ENCODE results near the gene PCSK4. TPM values are rescaled to one million over a fixed set of nuclear protein-coding genes. Genes with fewer than 3 reads are reported as not detected.
"Not testable (repeated sequence)": the region's sequence is repeated elsewhere in the genome, so short reads cannot be mapped to it uniquely, and the experiment has no call there.

Gene PCSK4
- total RNA-seq, 1 donor from 2014 or later, result 0.96 TPM

DNA sequence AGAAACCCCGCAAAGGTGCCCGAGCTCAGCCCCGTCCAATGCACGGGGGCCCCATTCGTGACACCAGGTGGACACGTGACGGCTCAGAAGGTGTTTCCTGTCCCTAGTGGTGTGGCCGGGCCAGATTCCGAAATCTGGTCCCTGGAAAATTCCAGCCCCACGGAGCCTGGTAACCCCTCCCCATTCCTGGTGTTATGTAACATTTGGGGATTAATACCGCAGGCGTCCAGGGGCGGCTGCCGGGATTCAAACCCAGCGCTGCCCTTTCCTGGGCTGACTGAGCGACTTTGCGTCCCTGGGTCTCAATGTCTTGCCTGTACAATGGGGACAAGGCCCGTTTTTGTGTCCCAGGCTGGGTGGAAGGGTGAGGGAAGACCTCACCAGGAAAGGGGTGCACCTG is 32.7 kb upstream of the PCSK4 start:
- no peak for DNase-seq (ENCODE audit: low spot score)

DNA sequence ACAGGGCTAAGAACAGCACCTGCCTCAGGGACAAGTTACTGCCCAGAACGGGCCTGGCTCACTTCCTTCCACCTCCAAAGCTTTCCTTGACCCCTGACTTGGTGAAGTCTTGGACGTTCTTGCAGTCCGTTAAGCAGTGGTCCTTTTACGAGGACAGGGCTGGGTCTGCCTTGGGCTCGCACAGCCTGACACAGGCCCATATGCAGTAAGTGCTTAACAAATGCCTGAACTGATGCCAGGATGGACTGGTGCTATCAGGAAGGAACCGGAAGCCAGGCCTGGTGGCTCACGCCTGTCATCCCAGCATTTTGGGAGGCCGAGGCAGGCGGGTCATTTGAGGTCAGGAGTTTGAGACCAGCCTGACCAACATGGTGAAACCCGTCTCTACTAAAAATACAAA is 31.9 kb upstream of the PCSK4 start:
- no peak for DNase-seq (ENCODE audit: low spot score)

DNA sequence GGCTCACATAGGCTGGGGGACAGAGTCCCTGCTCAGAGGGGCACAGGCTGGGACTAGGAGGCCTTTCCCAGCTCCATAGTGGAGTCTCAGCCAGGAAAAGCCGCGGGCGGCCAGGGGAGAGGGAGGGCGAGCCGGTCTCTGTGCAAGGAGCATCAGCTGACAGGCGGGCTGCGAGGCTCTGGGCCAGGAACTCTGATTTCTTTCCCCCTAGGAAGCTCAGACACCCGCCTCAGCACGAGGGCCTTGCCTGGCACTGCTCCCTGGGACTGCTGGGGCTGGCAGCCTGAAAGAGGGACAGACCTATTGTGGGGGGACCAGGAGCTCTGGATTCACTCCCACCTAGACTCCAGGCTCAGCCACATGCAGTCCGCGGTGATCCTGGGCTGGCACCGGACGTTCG is 31.5 kb upstream of the PCSK4 start:
- DNase-seq (ENCODE audit: low spot score), result no peak

DNA sequence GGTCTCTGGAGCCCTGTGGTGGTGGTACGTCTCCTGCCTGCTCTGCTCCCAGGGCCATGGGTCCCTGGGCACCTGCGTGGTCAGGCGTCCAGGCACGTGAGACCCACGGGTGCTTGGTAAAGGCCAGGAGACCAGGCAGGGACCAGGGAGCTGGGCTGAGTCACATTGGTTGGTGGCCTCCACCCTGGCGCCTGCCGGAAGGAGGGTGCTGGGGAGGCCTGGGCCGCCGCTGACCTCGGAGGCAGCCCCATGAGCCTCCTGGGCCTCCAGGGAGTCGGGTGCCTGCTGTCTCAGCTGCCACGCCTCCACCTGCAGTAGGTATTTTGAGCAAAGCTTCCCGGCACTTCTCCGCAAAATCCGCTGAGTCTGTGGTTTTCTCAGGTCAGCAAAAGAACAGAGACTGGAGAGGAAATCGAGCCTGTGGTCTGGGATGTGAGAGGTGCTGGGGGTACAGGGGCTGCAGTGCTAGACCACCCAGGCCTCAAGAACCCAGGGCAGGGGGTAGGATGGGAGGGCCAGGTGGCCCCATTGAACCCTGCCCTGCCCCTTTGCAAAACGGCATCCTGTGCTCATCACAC is 30.1 kb upstream of the PCSK4 start:
- no peak for DNase-seq (ENCODE audit: low spot score)

DNA sequence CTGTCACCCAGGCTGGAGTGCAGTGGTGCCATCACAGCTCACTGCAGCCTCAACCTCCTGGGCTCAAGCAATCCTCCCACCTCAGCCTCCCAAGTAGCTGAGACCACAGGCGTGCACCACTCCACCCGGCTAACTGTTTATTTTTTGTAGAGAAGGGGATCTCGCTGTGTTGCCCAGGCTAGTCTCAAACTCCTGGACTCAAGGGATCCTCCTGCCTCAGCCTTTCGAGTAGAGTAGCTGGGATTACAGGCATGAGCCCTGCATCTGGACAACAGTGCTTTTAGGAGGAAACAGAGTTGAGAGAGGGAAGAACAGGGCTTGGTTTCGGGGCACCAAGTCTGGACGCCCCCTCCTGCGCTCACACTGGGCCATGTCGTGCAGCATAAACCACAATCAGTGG is 29.7 kb upstream of the PCSK4 start:
- not testable (repeated sequence) for DNase-seq (ENCODE audit: low spot score)

DNA sequence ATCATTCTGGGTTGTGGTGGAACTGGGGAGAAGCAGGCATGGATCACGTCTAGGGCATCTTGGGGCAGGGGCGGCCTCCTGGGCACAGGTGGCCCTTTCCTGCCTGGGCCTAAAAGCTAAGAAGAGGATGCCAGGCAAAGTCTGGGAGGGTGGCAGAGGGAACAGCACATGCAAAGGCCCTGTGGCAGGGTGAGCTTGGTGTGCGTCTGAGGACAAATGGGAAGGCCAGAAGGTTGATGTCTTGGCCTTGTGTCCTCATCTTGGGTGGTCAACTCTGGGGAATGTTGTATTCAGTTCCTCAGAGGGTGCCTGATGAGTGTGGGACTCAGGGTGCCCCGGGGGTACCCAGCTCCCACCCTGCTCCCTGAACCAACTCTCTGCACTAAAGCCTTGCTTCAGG is 28.3 kb upstream of the PCSK4 start:
- DNase-seq (ENCODE audit: low spot score), result no peak

DNA sequence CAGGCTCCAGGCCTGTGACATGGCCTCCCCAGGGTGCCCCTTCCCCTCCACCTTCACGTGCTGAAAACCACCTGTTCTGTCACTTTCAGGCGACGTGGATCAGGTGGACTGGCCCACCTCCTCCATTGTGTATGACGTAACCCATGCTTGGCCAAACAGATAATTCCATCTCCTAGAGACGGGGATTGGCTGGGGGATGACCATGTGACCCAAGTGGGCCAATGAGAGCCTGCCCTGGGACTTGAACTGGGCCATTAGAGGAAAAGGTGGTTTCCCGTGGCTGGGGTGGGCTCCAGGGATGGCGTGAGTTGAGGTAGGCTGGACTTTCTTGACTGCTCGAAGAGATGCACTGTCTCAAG is 26.2 kb upstream of the PCSK4 start:
- DNase-seq (ENCODE audit: low spot score), result no peak

DNA sequence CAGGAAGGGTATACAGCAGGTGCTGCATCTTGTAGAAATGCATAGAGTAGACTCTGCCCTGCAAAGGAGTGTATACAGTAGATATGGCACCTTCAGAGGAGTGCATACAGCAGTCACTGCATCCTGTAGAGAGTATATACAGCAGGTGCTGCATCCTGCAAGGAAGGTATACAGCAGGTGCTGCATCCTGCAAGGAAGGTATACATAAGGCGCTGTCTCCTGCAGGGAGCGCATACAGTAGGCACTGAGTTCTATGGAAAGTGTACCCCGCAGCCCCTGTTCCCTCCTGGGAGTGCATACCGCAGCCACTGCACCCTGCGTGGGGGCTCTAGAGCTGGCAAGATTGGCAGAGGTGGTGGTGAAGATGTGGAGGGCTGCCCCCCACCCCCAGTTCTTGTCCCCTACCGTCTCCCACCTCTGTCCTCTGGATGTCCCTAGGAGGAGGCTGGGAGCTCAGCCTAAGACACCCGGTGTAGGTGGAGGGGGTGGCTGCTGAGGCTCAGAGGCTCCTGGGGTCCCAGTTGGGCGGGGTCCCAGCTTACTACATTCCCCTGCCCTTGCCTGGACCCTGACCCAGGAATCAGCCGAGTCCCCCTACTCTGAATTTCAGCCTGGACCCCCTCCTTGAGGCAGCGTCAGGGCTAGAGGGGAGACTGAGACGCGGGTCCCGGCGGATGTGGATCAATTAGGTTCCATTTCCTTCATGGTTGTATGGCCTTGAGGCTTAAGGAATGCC is 25.0 kb upstream of the PCSK4 start:
- DNase-seq (ENCODE audit: low spot score), result no peak

DNA sequence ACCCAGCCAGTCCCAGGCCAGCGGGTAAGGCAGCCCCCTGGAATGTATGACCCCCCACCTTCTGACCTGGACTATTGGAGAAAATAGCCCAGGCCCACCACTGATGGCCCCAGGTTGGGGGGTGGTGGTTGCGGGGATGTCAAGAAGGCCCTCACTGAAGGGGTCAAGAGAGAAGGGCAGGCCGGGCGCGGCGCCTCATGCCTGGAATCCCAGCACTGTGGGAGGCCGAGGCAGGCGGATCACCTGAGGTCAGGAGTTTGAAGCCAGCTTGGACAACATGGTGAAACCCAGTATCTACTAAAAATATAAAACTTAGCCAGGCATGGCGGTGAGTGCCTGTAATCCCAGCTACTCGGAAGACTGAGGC is 24.1 kb upstream of the PCSK4 start:
- DNase-seq (ENCODE audit: low spot score), result no peak

DNA sequence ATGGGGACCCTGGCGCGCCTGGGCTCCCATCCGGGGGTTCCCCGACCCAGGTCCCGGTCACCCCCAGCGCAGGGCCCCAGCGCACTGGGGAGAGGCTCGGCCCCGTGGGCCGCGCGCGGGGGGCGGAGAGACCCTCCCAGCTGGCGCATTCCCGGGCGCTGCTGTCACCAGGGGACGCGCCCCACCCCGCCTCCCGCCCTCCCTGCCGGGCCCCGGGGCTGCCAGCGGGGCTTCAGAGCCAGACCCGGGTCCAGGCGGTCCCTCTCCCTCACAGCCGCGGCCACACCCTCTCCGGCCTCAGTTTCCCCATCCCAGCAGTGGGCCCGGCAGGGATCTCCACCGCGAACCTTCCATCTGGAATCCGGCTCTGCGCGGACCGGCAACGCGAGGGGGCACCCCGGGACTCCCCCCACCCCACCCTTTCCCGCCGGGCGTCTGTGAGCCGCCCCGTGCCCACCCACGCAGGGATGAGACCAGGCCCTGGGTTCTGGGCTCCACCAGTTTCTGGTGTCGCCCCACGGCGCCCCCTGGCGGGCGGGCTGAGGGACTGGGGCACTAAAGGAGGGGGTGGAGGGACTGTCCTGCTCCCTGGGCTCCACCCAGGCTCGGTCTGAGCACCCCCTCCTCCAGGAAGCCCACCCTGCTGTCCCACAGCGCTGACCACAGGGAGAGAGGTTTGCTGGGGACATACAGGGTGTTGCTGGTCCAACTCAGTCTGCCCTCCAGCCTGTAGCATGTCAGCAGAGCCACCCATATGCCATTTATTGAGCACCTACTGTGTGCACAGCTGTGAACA is 23.5 kb upstream of the PCSK4 start:
- no peak for DNase-seq (ENCODE audit: low spot score)

DNA sequence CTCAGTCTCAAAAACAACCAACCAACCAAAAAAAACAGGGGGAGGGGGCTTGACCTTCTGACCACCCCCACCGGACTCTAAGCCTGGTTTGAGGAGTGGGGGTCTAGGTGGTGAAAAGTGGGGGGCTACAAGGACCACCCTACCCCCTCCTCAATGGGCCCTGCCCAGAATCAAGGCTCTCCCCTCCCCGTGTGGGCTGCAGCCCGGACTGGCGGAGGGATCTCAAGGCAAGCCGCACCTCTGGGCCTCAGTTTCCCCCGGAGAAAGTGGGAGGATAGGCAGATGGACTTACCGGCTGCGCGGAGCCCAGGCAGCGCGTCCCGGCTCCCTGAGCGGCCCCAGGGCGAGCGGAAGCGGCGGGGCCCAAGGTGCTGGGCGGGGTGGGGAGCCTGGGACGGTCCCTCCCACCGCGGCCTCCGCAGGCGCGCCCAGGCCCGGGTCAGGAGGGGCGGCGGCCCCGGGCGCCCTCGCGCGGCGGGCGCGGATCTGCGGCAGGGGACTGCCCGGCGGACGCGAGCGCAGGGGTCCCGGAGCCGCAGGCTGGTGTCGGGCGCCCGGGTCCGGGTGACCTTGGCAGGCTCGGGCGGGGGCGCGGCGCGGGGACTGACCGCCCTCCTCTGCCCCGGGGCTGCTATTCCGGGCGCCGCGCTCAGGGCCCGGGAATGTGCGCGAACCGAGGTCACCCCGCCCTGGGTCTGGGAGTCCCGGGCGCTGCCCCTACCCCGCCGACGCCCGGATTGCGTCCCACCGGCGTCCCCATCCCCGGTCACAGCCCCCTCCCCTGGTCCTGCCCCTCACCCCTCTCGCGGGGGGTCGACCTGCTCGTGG is 22.7 kb upstream of the PCSK4 start, which contains the start of gene ADAMTSL5:
TSS of gene ADAMTSL5 (minus strand) at position 349 of the 828 bp plus-strand sequence. CDS start 2,076 bp downstream, outside the sequence.
- no peak for DNase-seq (ENCODE audit: low spot score)

DNA sequence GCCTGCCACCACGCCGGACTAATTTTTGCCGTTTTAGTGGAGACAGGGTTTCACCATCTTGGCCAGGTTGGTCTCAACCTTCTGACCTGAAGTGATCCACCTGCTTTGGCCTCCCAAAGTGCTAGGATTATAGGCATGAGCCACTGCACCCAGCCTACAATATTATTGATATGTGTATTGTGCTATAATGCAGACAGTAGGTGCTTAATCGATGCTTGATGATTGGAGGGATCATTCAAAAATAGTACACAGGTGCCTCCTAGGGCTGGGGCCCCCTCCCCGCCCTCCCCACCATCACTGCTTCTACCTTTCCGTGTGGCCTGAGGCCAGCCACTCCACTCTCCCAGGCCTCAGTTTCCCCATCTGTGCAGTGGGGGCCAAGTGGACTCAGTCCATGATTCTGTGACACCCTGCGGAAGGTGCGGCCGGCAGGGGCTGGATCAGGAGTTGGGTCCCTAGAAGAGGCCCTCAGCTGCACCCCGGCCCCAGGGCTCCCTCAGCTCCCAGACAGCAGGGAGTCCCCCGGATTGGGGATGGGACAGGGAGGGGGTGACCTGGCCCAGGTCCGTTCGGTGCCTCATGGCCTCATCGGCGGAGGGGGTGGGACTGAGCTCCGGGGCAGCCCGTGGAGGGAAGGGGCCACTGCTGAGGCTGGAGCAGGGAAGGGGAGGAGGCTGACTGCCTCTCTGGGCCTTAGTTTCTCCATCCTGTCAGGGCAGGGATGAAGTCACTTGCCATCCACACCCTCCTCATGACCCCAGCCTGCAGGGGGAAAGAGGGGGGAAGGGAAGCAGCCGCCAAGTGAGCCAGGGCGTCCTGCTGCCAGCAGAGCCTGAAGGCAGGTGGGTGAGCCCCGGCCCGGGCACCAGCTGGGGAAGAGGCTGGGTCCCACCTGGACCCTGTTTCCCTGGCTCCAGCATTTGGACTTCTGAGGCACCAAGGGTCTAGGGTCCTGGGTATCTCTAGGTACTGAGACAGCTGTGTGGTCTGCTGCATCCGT is 21.5 kb upstream of the PCSK4 start:
- DNase-seq (ENCODE audit: low spot score), result no peak

DNA sequence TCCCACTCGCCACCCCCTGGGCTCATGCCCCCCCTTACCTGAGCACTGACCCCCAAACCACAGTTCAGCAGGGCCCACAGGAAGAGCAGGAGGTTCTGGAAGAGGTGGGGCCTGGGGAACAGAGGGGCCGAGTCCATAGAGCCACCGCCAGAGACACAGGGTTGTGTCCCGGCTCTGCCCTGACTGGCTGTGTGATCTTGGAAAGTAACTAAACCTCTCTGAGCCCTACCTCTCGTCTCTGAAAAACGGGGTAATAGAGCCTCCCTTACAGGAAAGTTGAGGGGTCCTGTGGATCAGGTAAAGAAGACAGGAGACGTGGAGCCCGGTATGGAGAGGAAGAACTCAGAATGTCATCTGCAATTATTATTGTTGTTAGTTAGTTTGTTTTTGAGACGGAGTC is 20.7 kb upstream of the PCSK4 start:
- DNase-seq (ENCODE audit: low spot score), result no peak

DNA sequence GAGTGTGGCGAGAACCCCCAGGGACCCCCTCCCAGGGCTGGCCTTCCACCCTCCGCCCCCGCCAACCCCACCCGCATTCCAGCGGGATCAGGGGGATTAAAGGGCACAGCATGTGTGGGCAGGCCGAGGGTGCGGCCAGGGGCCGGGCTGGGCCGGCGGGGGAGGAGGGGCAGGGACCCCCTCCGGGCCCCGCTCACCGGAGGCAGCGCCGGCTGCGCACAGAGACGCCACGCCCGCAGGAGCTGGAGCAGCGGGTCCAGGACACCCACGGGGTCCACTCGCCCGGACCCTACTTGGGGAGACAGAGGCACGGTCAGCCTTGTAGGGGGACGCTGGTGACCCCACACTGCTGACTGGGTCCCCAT is 20.3 kb upstream of the PCSK4 start:
- no peak for DNase-seq (ENCODE audit: low spot score)

DNA sequence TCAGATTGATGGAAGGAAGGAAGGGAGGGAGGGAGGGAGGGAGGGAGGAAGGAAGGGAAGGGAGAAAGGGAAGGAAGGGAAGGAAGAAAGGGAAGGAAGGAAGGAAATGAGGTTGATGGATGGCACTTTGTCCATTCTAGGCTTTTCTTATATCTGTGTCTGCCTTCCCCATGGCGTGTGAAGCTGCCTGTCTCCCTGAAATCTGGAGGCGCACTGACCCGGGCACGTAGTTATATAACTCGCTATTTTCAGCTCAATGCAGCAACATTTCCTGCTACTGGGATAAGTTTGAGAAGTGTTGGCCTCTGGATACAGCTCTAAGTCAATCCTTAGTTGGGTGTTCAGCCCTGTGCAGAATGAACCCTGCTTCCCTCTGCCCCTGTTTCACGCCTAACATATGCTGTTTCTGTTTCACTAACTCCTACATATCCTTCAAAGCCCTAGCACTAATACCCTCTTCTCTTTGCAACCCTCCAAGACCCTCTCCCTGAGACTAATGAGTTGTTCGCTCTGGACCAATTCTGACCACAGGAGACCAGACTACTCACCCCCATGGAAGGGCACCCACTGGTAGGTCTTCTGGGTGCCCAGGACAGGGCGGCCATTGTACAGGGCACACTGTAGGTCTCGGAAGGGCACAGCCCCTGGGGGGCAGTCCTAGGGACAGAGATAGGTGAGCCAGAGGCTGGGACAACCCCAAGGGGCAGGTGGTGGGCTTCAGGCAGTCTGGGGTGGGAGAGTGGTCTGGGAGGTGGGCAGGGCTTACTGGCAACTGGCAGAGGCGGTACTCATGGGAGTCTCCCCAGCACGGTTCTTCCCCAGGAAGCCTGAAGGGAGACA is 19.7 kb upstream of the PCSK4 start:
- no peak for DNase-seq (ENCODE audit: low spot score)

DNA sequence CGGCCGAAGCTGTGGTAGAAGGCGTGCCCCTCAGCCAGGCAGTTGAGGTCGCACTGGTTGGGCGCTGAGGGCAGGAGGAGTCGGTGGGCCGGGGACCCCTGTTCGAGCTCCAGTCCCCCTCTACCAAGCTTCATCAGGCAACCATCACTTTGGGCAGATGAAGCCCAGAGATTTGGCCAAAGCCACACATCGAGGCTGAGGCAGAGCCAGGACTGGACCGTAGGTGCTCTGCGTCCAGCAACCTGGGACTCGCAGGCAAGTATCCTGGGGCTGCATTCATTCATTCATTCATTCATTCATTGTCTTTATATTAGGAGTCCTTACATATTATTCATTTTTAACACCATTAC is 18.3 kb upstream of the PCSK4 start:
- DNase-seq (ENCODE audit: low spot score), result no peak

DNA sequence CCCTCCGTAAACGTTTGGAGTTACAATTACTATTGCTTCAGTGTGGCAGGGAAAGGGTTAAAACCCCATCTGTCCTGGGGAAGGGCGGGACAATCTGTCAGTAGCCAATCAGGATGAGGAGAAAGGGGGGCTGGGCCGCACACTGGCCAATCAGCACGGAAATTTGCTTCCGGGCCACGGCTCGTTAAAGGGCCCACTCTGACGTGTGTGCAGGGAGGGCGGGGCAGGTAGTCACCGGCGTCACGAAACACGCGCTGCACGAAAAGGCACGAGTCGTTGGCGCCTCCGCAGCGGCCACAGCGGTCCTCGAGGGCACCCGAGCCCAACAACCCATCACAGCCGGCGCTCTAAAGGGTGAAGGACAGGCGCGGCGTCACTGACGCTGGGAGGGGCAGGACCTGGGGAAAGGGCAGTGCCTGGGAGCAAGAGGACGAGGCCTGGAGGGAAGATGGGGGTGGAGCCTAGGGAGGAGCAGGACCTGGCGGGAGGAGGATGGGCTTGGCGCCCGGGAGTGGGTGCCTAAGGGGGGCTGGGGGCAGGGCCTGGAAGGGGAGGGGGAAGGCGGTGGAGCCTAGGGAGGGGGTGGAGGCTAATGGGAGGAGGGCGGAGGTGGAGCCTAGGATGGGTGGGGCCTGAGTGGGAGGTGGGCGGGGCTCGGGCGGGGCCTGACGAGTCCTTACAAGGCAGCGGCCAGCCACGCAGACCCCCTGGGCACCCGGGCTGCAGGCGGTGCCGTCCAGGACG is 17.8 kb upstream of the PCSK4 start:
- no peak for DNase-seq (ENCODE audit: low spot score)

DNA sequence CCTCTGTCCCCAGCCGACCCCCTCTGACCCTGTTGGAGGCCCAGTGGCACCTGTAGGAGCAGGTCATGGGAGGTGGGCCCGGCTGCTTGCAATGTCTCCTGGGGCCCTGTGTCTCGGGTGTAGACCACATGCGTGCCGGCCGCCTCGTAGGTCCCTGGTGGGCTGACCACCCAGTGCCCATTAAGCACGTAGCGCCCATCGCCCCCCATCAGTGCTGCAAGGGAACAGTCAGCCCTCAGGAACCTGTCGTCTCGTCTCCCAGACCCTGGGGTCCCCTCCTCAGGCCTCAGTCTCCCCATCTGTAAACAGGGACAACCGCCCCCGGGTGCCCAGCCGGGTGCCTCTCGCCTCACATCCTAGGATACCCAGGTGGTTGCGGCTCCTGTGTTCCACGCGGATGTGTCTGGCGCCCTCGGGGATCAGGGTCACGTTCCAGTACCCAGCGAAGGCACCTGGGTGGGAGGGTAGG is 17.1 kb upstream of the PCSK4 start:
- no peak for DNase-seq (ENCODE audit: low spot score)

Measured in mesenteric fat pad (tissue), 1 donor.